ENCODE measurements around the gene TBCD.

Gene TBCD

GRCh38 chr17:82838386-82839063 lies 86.7 kb downstream of the TBCD start:
- DNase-seq (ENCODE audit: extremely low read depth, low read depth) = no peak
- TF ChIP-seq, protein P1, sequence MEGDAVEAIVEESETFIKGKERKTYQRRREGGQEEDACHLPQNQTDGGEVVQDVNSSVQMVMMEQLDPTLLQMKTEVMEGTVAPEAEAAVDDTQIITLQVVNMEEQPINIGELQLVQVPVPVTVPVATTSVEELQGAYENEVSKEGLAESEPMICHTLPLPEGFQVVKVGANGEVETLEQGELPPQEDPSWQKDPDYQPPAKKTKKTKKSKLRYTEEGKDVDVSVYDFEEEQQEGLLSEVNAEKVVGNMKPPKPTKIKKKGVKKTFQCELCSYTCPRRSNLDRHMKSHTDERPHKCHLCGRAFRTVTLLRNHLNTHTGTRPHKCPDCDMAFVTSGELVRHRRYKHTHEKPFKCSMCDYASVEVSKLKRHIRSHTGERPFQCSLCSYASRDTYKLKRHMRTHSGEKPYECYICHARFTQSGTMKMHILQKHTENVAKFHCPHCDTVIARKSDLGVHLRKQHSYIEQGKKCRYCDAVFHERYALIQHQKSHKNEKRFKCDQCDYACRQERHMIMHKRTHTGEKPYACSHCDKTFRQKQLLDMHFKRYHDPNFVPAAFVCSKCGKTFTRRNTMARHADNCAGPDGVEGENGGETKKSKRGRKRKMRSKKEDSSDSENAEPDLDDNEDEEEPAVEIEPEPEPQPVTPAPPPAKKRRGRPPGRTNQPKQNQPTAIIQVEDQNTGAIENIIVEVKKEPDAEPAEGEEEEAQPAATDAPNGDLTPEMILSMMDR (IDR thresholded peaks at IDR 0.05; ENCODE audit: low read depth, low read length) = no peak

- no peak for DNase-seq (ENCODE audit: extremely low read depth, low read depth)
- TF ChIP-seq, protein P1 (IDR thresholded peaks at IDR 0.05; ENCODE audit: low read depth, low read length) = no peak
These were observed 87.9 kb downstream of the TBCD start, which contains the start of gene ZNF750 for GRCh38 chr17:82839617-82840292. TSS of gene ZNF750 (minus strand) at chr17:82840022. CDS start at chr17:82832454, 7,568 bp downstream.

GRCh38 chr17:82840431-82840831 lies 88.6 kb downstream of the TBCD start:
- TF ChIP-seq, protein P1 (IDR thresholded peaks at IDR 0.05; ENCODE audit: low read depth, low read length) = no peak
- no peak for DNase-seq (ENCODE audit: extremely low read depth, low read depth)

- DNase-seq (ENCODE audit: extremely low read depth, low read depth) = no peak
- TF ChIP-seq, protein P1 (IDR thresholded peaks at IDR 0.05; ENCODE audit: low read depth, low read length) = no peak
These were observed 90.2 kb downstream of the TBCD start for GRCh38 chr17:82841921-82842596.

GRCh38 chr17:82843904-82844680 lies 92.2 kb downstream of the TBCD start:
- TF ChIP-seq, protein P1 (IDR thresholded peaks at IDR 0.05; ENCODE audit: low read depth, low read length) = no peak
- no peak for DNase-seq (ENCODE audit: extremely low read depth, low read depth)

- TF ChIP-seq, protein P1 (IDR thresholded peaks at IDR 0.05; ENCODE audit: low read depth, low read length) = no peak
- no peak for DNase-seq (ENCODE audit: extremely low read depth, low read depth)
These were observed 92.9 kb downstream of the TBCD start for GRCh38 chr17:82844796-82845162.

Measured in AG09319 (cell line).